AG04450 (cell line): ENCODE results near the gene MAP2K5. TPM values are rescaled to one million over a fixed set of nuclear protein-coding genes. Genes with fewer than 3 reads are reported as not detected.

Experiments used
- CTCF ChIA-PET: fragments of 300-600, 350-600 bp; formaldehyde crosslinking; extraction: SDS; loops from one replicate; lab custom pipeline; 2022; ENCODE audit warnings: antibody characterized with exemption, inconsistent platforms; lab: Charles Lee
- POLR2A ChIA-PET: fragments of 350-600 bp; formaldehyde crosslinking; extraction: SDS; loops from one replicate; lab custom pipeline; 2021; ENCODE audit warnings: antibody characterized with exemption, inconsistent platforms; lab: Yijun Ruan, JAX
- DNase-seq: peaks from one replicate; pipeline ENCODE4 v3.0.0-alpha.2; 2011; ENCODE audit warnings: low read depth, low spot score
- H3K27ac ChIP-seq: one replicate; pipeline ENCODE4 v1.5.1; 2012; ENCODE audit warnings: low read depth, low read length, control low read depth
- H3K27me3 ChIP-seq: one replicate; pipeline ENCODE4 v1.6.0; 2012; ENCODE audit warnings: low read length; ENCODE audit not compliant: control insufficient read depth, insufficient read depth
- H3K4me3 ChIP-seq: 2 replicates; pipeline ENCODE4 v1.5.1; 2011; ENCODE audit warnings: mild to moderate bottlenecking, low read depth, low read length, control low read depth
- H3K9me3 ChIP-seq: 2 replicates; pipeline ENCODE4 v1.5.1; 2012; ENCODE audit warnings: low read length; ENCODE audit not compliant: control insufficient read depth, insufficient read depth
- polyA plus RNA-seq: library from polyadenylated mRNA; depleted of rRNA; stranded (reverse); fragments of >200 nt; gene quantifications from 2 replicates; pipeline ENCODE4 v1.2.3, GENCODE V29; 2011
- TF ChIP-seq, protein P1 (sequence below): IDR thresholded peaks from 2 replicates; pipeline ENCODE4 v1.5.1; 2011; ENCODE audit warnings: low read depth, low read length, control low read depth, inconsistent platforms

Gene MAP2K5
- polyA plus RNA-seq, 1 experiment = 5.4 TPM

DNA sequence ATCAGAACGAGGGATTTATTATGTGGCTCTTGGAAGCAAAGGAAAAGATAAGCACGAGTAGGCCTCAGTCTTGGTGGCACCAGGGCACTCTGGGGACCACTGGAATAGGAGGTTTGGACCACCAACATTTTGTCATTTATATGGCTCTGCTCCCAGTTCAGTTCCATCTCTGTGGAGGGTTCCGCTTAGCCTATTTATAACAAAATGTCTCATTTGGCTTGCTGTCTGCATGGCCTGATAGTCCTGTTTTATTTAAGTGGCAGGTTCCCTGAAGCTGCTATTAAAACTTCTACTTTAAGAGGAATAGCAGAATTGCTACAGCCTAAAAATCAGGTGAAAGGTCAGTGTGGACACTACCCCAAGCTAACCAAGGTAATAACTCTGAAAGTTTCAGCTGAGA lies 27.2 kb downstream of the MAP2K5 start:
- H3K4me3 ChIP-seq = no peak overlapping the region
- H3K27me3 ChIP-seq = no peaks in the 10 kb centered on the region
- DNase-seq = no peak
- H3K27ac ChIP-seq = no peak overlapping the region
- no peaks in the 10 kb centered on the region for H3K9me3 ChIP-seq
- TF ChIP-seq, protein P1, sequence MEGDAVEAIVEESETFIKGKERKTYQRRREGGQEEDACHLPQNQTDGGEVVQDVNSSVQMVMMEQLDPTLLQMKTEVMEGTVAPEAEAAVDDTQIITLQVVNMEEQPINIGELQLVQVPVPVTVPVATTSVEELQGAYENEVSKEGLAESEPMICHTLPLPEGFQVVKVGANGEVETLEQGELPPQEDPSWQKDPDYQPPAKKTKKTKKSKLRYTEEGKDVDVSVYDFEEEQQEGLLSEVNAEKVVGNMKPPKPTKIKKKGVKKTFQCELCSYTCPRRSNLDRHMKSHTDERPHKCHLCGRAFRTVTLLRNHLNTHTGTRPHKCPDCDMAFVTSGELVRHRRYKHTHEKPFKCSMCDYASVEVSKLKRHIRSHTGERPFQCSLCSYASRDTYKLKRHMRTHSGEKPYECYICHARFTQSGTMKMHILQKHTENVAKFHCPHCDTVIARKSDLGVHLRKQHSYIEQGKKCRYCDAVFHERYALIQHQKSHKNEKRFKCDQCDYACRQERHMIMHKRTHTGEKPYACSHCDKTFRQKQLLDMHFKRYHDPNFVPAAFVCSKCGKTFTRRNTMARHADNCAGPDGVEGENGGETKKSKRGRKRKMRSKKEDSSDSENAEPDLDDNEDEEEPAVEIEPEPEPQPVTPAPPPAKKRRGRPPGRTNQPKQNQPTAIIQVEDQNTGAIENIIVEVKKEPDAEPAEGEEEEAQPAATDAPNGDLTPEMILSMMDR = no peak
- ChIA-PET POLR2A (no interaction called here), CTCF (interaction anchor here (1.5 kb wide), 1 partner anchor 14 kb away, joined by 3 read pairs; no protein-coding TSS in a partner anchor)

DNA sequence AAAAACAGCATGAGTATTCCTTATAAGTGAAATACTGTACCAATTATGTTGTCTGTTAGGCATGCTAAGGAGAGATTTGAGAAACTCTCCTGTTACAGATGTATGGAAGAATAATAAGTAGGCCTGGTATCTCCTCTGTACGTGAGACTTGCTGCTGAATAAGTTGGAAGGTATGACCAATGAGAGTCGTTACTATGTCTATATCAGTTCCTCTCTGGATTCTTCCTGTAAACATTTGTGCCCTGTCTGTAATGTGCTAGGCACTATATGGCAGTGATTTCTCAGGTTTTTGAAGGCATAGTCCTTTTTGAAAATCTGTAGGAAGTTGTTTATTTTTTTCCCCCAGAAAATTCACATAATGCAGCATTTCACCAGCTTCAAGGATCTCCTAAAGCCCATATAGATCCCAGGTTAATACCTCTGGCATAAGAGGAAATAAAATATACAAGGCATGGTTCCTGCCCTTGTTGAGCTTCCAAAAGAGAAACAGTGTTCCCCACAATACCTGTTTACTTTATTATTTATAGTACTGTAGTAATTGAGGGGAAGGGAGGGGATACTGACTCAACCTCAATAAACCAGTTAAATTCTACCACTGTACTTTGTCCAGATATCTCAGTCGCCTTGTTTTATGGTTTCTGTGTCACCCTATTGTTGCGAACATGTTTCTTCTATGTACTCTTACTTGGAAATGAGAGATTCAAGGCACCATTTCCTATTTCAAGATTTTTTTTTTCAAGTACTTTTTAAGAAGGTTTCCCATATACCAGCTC lies 28.6 kb downstream of the MAP2K5 start:
- Histone ChIP-seq H3K27ac (no peak overlapping the region), H3K27me3 (no peaks in the 10 kb centered on the region), H3K4me3 (no peak overlapping the region), H3K9me3 (no peaks in the 10 kb centered on the region)
- POLR2A ChIA-PET = no interaction called here
- DNase-seq = no peak
- CTCF ChIA-PET = interaction anchor here (1.5 kb wide), 1 partner anchor 15 kb away, joined by 3 read pairs; no protein-coding TSS in a partner anchor
- TF ChIP-seq, protein P1 = no peak

DNA sequence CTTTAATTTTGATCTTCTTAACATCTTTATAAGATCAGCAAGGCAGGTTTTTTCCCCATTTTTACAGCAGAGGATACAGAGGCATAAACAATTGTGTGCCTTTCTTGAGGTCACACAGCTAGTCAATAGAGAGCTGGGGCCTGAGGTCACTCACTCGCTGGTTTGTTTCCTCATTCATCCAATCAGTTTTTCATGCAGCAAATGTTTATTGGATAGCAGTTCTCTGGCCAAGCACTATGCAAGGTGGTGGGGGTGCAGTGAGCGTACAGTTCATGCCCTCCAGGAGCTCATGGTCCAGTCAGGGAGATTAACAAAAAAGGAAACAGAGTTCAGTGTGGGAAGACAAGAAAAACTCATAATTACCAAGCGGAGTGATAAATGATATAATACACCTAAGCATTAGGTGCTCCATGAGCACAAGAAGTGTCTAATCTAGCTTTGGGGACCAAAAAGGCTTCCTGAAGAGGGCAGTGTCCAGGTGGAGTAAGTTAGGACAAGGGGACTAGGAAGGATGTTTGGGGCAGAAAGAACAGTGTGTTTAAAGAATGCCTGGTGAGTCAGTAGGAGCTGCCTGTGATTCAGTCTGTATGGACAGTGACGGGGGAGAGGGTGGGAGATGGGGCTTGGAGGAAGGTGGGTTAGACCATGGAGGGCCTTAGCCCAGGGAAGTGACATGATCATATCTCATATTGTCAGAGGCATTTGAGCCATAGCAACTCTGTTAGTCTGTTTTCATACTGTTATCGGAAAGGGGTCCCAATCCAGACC lies 29.3 kb downstream of the MAP2K5 start:
- ChIA-PET CTCF (no interaction called here), POLR2A (interaction anchor here (0.6 kb wide), 1 partner anchor 13 kb away, joined by 3 read pairs; no protein-coding TSS in a partner anchor)
- H3K9me3 ChIP-seq = no peaks in the 10 kb centered on the region
- TF ChIP-seq, protein P1 = no peak
- no peaks in the 10 kb centered on the region for H3K27me3 ChIP-seq
- H3K4me3 ChIP-seq = no peak overlapping the region
- DNase-seq = no peak
- H3K27ac ChIP-seq = no peak overlapping the region

DNA sequence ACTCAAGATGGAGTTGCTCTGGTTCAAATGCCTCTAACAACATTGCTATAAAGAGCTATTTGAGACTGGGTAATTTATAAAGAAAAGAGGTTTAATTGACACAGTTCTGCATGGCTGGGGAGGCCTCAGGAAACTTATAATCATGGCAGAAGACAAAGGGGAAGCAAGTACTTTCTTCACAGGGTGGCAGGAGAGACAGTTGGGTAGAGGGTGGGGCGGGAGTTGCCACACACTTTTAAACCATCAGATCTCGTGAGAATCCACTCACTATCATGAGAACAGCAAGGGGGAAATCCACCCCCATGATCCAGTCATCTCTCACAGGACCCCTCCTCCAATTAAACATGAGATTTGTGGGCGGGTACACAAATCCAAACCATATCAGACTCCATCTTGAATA lies 30.7 kb downstream of the MAP2K5 start:
- H3K27ac ChIP-seq = no peak overlapping the region
- POLR2A ChIA-PET = no interaction called here
- CTCF ChIA-PET = interaction anchor here (0.6 to 1.2 kb wide), 2 partner anchors 29 to 1372 kb away, joined by 3 read pairs; no protein-coding TSS in a partner anchor
- H3K27me3 ChIP-seq = no peaks in the 10 kb centered on the region
- no peak overlapping the region for H3K4me3 ChIP-seq
- DNase-seq = no peak
- TF ChIP-seq, protein P1 = no peak
- H3K9me3 ChIP-seq = no peaks in the 10 kb centered on the region

GRCh38 chr15:67575039-67575502 lies 32.6 kb downstream of the MAP2K5 start:
- CTCF ChIA-PET = no interaction called here
- POLR2A ChIA-PET = no interaction called here
- no peak for DNase-seq
- Histone ChIP-seq H3K9me3 (no peaks in the 10 kb centered on the region), H3K4me3 (no peak overlapping the region), H3K27me3 (no peaks in the 10 kb centered on the region), H3K27ac (no peak overlapping the region)
- TF ChIP-seq, protein P1 = no peak
